Measurements from ENCODE around the gene SPINT1.

Gene SPINT1, protein sequence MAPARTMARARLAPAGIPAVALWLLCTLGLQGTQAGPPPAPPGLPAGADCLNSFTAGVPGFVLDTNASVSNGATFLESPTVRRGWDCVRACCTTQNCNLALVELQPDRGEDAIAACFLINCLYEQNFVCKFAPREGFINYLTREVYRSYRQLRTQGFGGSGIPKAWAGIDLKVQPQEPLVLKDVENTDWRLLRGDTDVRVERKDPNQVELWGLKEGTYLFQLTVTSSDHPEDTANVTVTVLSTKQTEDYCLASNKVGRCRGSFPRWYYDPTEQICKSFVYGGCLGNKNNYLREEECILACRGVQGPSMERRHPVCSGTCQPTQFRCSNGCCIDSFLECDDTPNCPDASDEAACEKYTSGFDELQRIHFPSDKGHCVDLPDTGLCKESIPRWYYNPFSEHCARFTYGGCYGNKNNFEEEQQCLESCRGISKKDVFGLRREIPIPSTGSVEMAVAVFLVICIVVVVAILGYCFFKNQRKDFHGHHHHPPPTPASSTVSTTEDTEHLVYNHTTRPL

DNA sequence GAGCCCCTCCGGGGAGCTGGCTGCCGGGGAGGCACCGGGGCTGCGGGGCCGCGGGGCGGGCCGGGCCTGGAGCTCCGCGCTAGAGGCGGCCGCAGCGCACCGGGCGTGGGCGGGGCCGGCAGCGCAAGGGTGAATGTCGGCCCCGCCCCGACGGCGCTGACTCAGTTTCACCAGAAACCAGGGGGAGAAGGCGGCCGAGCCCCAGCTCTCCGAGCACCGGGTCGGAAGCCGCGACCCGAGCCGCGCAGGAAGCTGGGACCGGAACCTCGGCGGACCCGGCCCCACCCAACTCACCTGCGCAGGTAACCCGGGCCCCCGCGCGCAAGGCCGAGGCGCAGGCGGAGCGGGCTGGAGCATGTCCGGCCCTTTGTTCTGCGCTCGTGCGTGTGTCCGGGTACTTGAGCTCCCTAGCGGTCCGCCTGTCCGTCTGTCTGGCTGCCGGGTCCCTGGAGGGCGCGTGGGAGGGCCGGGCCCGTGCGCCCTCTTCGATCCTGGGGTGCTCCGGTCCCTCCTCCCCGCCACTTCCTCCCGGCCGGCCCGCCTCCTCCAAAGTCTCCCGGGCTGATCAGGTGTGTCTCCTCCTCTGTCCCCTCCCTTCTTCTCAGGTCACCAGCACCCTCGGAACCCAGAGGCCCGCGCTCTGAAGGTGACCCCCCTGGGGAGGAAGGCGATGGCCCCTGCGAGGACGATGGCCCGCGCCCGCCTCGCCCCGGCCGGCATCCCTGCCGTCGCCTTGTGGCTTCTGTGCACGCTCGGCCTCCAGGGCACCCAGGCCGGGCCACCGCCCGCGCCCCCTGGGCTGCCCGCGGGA lies at the start of gene SPINT1:
SPINT1 (plus strand) TSS at position 164 of the 811 bp plus-strand sequence; CDS start at position 671, 507 bp downstream.
- TF ChIP-seq, protein P1, sequence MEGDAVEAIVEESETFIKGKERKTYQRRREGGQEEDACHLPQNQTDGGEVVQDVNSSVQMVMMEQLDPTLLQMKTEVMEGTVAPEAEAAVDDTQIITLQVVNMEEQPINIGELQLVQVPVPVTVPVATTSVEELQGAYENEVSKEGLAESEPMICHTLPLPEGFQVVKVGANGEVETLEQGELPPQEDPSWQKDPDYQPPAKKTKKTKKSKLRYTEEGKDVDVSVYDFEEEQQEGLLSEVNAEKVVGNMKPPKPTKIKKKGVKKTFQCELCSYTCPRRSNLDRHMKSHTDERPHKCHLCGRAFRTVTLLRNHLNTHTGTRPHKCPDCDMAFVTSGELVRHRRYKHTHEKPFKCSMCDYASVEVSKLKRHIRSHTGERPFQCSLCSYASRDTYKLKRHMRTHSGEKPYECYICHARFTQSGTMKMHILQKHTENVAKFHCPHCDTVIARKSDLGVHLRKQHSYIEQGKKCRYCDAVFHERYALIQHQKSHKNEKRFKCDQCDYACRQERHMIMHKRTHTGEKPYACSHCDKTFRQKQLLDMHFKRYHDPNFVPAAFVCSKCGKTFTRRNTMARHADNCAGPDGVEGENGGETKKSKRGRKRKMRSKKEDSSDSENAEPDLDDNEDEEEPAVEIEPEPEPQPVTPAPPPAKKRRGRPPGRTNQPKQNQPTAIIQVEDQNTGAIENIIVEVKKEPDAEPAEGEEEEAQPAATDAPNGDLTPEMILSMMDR (IDR thresholded peaks at IDR 0.05; ENCODE audit: low read depth, low read length, missing control alignments) = no peak
- H3K4me3 ChIP-seq (ENCODE audit: low read depth, low read length) = peak within 1 kb of the TSS; percentile 72
- DNase-seq (ENCODE audit: low read depth) = no peak

DNA sequence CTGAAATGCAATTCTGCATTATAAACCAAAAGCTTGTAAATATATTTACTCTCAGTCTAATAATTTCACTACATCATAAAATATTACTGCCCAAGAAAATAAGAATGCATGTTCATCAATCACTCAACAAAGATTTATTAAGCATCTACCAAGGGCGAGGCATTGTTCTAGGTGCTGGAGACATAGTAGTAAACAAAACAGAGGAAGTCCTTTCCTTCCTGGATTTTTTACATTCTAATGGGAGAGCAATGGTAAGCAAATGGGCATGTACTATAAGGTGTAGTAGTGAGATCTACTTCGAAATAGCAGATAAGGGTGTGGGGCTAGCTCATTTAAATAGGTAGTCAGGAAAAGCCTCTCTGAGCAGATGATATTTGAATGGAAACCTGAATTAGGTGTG lies 47.8 kb upstream of the SPINT1 start:
- no peak overlapping the region for H3K4me3 ChIP-seq (ENCODE audit: low read depth, low read length)
- TF ChIP-seq, protein P1 (IDR thresholded peaks at IDR 0.05; ENCODE audit: low read depth, low read length, missing control alignments) = no peak
- no peak for DNase-seq (ENCODE audit: low read depth)

GRCh38 chr15:40796512-40796911 lies 47.3 kb upstream of the SPINT1 start:
- no peak overlapping the region for H3K4me3 ChIP-seq (ENCODE audit: low read depth, low read length)
- no peak for DNase-seq (ENCODE audit: low read depth)
- TF ChIP-seq, protein P1 (IDR thresholded peaks at IDR 0.05; ENCODE audit: low read depth, low read length, missing control alignments) = no peak

DNA sequence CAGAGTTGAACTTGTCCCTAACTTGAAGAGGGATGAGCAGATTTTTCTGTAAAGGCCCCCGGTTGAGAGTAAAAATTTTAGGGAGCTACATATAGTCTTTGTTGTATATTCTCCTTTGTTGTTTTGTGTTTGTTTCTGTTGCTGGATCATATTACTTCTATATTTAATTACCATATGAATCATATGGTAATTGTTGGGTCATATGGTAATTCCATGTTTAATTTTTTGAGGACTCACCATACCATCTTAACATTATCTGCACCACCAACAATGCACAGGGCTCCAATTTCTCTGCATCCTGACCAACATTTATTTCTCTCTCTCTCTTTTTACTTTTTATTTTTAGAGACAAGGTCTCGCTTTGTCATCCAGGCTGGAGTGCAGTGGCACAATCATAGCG lies 44.3 kb upstream of the SPINT1 start:
- DNase-seq (ENCODE audit: low read depth) = no peak
- H3K4me3 ChIP-seq (ENCODE audit: low read depth, low read length) = no peak overlapping the region
- TF ChIP-seq, protein P1 (IDR thresholded peaks at IDR 0.05; ENCODE audit: low read depth, low read length, missing control alignments) = no peak

DNA sequence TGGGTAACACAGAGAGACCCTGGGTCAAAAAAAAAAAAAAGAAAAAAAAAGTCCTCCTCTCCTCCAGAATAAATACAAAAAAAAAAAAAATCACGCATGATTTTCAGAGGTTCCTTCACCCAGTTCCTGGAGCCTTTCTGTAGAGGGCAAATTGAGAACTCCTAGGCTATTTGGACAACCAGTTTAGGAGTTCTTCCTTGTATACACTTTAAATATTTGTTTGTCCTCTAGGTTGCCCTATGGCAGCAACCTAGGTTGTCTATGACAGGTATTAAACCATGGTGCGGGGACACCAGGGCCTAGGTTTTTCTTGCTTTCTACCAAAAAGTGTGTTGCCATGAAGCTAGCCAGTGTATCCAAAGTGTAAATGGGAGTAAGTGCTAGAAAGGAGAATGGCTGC lies 40.8 kb upstream of the SPINT1 start:
- no peak for DNase-seq (ENCODE audit: low read depth)
- TF ChIP-seq, protein P1 (IDR thresholded peaks at IDR 0.05; ENCODE audit: low read depth, low read length, missing control alignments) = no peak
- no peak overlapping the region for H3K4me3 ChIP-seq (ENCODE audit: low read depth, low read length)

- DNase-seq (ENCODE audit: low read depth) = no peak
- no peak overlapping the region for H3K4me3 ChIP-seq (ENCODE audit: low read depth, low read length)
- TF ChIP-seq, protein P1 (IDR thresholded peaks at IDR 0.05; ENCODE audit: low read depth, low read length, missing control alignments) = no peak
These were observed 40.2 kb upstream of the SPINT1 start for GRCh38 chr15:40803688-40804087.

Measured in GM12864 (cell line).